Stimulated activated CD4-positive, alpha-beta T cell treated with anti-CD3 and anti-CD28 coated beads, Interleukin-4, amount 100 ng/mL, for 48 hours (primary cell): ENCODE measurements around the gene THEMIS.
A peak's percentile ranks its signal among the peaks of the same experiment; 100 is the strongest.
"Not testable (repeated sequence)": the region's sequence is repeated elsewhere in the genome, so short reads cannot be mapped to it uniquely, and the experiment has no call there.

ENCODE experiments used
- DNase-seq, 2 donors: peaks; one replicate each; pipeline ENCODE4 v3.0.0-alpha.2; 2020; ENCODE audit warnings: low read depth in 2 of 2

THEMIS gene

DNA sequence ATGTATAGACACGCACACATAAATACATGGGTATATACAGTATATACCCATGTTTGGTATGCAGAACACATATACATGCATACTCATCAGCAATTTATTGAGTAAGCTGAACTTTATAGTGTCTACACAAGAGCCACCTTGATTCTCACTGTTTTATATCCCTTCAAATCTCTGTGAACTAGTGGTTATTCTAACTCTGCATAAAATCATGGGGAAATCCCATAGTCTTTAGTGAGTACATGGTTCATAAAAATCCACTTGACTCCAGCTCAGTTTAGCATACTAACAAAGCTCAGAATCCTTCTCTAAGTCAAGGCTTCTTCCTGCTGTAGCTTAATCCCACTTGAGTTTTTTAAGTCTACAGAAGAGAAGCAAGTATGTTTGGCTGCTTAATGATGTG lies 104.1 kb downstream of the THEMIS start:
- no peak for DNase-seq

DNA sequence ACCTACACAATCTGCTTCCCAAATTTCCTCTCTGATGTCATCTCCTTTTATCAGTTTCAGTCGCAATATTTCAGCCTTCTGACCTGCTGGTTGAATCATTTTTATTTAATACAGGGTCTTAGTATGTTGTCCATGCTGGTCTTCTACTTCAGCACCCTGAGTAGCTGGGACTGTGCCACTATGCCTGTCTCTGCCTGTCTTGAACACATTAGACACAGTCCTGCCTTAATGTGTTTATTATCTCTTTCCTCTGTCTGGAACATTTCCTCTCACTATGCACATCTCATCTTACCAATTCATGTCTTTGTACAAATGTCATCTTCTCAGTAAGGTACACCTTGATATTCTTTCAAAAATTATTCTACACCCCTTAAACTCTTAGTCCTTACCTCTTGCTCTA lies 106.5 kb downstream of the THEMIS start:
- no peak for DNase-seq

DNA sequence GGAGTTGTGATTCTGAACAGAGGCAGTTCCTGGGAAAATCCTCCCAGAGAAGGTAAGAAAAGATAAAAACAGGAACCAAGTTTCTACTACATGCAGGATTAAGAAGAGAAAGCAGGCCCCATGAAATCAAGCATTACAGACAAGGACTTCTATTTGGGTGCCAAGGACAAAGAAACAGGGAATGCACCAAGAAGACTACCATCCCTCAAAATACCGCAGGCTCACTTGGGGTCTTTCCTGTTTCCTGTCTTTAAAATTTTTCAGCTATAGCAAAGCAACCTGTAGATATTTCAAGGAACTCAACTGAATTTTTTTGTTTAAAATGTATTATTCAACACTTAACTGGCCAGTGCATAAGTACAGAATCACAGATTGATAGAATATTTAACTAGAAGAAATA lies 107.5 kb downstream of the THEMIS start:
- no peak for DNase-seq

DNA sequence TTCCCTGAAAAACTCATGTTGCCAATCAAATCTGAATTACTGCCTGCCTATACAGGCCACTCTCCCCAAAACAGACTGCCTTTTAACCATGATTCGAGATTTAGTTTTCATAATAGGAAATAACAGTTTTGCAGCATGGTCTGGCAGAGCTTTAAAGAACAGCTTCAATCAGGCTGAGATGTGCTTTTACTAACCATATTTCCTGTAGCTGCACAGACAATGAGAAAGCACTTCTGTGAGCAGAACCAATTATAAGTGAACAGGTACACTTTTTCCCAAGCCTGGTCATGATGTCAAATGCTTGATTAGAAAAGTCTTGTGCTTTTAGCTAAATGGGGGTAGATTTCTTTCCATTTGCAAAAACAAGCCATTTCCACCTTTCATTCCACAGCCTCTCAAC lies 108.2 kb downstream of the THEMIS start:
- no peak for DNase-seq

DNA sequence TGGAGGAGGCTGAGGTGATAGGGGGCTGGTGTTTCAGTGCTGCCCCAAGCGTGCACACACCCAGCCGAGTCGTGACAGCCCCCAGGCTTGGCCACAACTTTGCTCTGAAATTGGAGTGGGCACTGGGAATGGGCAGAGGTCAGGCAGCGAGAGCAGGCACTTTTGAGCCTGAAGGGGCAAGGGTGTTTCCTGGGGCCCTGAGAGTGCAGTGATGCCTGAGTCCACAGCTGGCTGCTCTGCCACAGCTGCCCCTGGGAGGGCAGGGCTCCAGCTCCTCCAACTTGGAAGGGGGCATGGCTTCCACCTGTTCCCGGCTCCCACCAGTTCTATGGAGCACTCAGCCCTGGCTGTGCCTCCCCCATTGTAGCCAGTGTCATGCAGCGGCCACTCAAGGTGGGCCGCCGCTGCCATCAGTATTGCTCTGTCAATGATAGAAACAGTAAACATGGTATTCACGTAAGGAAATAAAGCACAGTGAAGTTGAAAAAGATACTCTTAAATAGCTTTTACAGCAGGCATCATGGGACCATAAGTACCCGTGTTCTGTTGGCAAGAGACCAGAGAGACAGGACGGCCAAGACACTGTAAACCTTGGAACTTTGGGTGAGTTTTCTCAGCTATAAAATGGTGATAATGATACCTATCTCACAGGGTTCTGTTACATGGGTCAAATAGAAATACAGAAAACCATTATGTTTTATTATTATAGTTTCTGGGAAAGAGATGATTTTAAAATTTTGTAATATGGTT lies 108.9 kb downstream of the THEMIS start:
- DNase-seq, result no peak

DNA sequence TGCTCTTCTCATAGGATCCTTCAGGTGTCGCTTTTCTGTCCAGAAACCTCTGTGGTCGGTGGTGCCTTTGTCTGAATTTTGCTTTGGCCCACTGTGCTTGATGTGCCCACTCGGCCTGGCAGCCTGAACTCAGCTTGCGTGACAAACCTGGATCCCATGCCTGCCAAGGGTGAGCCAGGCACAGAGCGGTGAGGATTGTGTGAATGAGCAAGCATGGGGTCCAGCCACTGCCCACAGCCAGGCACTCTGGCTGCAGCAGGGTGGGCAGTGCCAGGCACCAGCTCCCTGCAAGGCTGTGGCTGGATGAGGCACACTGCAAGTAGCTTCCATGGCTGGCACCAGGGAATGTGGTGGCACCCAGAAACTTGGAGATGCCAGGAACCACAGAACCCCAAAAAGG lies 110.3 kb downstream of the THEMIS start:
- no peak for DNase-seq

DNA sequence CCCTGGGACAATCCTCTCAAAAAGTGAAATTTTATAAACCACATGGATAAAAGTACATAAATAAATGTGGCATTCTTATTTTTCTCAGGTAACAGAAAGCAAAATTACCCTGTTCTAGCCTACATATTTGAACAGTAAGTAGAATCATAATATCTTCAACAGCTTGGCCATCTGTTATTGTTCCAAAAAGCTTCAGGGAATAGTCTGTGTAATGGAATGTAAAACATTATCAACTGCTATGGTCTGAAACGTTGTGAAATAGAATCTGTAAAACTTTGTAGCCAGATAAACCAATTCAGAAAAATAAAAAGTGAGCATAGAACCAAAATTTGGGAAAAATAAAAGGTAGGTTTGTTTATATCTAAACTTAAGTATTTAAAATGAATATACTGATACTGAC lies 114.7 kb downstream of the THEMIS start:
- no peak for DNase-seq

DNA sequence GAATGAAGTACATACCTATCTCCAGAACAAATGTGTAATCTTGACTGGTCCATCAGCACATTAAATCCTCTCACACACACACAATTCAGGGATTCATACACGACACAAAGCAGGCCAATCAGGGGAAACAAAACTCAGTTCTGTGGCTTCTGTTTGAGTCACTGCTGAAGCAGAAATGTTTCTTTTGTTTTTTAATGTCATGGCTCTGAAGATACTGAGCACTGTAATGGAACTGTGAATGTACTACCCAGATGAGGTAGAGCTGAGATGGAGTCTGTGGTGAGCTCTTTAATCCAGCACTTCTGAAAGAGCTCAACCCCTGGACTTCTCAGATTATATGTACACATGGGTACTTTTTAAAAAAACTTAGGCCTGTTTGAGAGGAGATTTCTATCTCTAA lies 116.4 kb downstream of the THEMIS start:
- DNase-seq, result no peak

DNA sequence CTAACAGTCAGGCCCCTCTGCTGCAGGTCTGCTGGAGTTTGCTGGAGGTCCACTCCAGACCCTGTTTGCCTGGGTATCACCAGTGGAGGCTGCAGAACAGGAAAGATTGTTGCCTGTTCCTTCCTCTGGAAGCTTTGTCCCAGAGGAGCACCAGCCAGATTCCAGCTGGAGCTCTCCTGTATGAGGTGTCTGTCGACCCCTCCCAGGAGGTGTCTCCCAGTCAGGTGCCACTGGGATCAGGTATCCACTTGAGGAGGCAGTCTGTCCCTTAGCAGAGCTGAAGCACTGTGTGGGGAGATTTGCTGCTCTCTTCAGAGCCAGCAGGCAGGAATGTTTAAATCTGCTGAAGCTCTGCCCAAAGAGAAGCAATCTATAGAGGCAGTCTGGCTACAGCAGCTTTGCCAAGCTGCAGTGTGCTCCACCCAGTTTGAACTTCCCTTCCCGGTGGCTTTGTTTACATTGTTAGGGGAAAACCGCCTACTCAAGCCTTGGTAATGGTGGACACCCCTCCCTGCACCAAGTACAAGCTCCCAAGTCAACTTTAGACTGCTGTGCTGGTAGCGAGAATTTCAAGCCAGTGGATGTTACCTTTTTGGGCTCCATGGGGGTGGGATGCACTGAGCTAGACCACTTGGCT lies 119.1 kb downstream of the THEMIS start:
- not testable (repeated sequence) for DNase-seq

DNA sequence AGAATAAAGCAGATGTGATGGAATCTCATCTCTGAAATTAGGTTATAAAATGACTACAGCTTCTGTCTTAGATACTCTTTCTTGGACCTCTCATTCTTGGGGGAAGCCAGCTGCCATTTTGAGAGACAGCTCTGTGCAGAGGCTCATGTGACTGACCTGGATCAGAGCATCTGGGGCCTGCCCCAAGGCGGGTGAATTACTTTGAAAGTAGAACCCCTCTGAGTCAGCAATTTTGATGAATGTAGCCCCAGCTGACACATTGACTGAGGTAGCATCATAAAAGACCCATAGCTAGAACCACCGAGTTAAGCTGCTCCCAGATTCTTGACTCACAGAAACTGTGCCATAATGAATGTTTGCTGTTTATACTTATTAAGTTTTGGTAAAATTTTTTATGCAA lies 124.5 kb downstream of the THEMIS start:
- no peak for DNase-seq

DNA sequence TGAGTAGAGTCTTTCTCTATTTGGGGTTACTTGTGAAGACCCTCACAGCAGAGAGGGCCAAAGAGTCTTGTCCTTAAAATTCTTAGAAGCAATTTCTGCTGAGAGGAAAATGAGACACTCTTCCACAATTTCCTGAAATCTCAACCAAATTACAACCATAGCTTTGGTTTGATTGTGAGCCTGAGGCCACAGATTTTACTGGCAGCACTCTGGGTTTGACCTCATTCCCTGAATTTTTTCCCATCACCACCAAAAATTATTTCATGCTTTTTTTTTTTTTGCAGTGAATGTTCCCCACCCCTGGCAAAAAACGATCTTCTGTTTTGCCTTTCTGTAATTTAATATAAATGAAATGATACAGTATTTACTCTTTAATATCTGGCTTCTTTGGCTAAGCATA lies 125.5 kb downstream of the THEMIS start:
- DNase-seq, result no peak

DNA sequence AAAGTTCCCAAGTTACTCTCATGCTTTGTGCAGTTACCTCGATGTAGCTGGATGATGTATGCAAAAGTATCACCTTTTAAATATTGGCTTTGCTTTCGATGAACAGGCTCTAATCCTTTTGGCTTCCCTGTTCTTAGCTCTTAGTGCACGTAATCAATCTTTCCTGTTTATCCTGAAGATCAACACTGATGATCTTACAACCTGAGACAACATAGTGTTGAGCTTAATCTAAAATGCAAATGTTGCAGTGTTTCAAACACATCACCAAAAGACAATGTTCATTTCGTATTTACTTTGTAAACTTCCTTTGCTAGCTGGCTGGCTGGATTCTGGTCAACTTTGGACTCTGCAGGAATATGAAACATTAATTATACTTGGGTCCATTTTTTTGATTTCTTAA lies 132.1 kb downstream of the THEMIS start:
- no peak for DNase-seq

DNA sequence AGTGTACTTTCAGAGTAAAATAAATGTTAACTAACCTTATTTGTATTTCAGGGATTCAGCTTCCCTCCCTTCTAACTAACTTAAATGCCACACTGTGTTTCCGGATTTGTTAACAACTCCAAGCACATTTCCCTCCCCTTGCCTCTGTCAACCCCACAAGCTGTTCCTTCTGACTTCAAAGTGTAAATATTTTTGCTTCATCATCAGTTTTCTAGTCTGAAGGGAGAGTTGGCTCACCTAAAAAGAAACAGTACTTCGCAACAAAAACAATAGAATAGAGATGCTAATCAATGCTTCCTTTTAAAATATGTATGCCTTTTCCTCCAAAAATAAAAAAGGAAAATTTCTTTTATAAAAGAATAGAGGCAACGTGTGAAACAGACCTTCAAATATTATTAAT lies 132.6 kb downstream of the THEMIS start:
- no peak for DNase-seq

DNA sequence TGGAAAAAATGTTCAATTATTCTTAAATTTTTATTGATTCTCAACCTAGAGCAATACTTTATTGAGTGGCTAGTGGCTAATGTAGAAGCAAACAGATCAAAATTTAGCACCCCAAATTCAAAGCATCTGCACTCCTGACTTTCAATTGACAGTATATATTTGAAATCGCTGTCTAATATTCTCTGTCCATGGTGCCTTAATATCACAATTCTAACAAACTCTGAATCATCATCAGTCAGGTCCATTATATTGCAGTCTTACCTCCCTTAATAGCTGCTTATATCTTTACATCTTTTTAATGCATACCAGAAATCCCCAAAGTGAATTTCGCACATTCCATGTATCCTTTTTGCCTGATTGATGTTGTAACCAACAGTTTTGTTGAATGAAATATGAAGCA lies 134.9 kb downstream of the THEMIS start:
- DNase-seq, result no peak

DNA sequence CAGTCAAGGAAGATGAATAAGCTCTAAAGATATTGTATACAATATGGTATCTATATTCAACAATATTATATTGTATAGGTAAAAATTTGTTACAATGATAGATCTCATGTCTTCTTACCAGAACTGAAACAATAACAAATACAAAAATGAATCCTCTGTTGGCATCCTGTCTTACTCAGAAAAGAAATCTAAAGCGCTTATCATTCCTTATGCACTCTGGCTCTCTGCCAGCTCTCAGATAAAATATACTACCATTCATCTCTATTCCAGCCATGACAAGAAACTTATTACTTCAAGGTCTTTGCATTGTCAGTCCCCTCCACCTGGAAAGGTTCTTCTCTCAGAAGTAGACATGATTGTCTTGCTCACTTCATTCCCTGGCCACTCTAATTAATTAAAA lies 138.6 kb downstream of the THEMIS start:
- no peak for DNase-seq

DNA sequence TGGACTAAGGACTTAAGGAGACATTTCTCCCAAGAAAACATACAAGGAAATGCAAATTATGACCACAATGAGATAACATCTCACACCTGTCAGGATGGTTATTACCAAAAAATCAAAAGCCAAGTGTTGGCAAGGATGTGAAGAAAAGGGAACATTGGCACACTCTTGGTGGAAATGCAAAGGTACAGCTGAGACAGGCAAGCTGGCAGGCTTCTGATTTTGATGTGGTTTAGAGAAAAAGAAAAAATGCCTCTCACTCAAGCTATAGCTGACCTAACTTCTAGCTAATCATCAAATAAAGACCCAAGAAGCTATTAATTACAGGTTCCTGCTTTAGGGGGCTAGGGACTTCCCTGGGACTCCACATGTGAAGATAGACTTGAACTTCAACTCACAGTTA lies 139.8 kb downstream of the THEMIS start:
- DNase-seq, result no peak

DNA sequence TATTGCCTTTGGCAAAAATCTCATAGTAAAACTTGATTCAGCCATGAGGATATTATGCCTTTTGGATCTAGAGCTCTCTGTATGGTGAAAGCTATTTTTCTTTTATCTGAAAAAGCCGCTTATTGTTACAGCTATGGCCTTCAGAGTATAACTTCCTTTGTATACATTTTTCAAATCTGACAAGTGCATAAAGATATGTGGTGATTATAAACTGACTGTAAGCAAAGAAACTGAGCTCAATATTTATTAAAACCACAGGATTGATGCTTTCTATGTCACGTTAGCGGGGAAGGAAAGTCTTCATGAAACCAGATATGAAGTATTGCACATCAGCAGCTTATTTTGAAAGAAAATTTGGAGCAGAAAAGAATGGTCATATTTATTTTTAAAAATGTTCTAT lies 151.8 kb downstream of the THEMIS start:
- no peak for DNase-seq

DNA sequence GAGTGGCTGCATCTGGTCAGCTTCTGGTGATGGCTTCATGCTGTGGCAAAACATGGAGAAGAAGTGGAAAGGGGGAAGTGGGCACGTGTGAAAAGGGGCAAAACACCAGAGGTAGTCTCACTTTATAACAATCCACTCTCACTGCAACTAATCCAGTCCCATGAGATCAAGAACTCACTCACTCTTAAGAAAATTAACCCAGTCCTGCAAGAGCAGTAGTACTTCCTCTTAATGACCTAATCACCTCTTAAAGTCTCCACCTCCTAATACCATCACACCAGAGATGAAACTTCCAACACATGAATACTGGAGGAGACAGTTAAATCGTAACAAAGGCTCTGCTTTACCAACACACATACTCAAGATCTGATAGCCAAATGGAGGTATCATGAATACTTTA lies 152.6 kb downstream of the THEMIS start:
- DNase-seq, result no peak

DNA sequence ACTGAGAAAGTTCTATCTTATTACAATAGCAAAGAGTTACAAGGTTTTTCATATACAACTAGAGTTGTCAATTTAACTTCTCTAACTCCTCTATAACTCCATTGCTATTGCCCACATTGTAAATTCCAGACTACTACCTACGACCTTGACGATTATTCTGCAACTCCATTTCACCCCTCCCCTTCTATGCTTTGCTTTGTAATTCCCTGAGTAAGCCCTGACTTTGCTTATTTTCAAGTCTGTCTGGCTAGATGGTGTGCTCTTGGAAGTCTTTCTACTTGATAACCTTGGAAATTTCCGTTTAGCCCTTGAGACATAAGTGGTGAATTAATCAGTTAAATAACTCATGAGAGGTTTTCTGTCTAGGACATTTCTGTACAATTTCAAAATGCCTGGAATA lies 162.4 kb downstream of the THEMIS start:
- DNase-seq, result no peak

DNA sequence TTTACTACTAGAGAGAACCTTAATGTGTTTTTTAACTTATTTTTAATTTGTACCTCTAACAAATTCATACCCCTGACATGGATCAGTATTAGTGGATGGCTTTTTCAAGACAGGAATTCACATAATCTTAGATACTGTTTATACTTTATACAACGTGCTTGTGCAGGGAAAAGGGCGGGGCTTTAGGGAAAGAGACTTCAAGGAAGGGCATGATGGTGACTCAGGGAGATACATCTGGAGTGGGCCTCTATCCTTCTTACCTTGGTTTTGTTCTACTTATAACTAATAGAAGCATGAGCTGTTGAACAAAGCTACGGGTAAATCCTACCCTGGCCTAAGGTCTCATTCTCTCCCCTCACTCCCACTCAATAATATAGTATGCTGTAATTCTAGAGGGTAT lies 163.1 kb downstream of the THEMIS start:
- DNase-seq, result no peak

DNA sequence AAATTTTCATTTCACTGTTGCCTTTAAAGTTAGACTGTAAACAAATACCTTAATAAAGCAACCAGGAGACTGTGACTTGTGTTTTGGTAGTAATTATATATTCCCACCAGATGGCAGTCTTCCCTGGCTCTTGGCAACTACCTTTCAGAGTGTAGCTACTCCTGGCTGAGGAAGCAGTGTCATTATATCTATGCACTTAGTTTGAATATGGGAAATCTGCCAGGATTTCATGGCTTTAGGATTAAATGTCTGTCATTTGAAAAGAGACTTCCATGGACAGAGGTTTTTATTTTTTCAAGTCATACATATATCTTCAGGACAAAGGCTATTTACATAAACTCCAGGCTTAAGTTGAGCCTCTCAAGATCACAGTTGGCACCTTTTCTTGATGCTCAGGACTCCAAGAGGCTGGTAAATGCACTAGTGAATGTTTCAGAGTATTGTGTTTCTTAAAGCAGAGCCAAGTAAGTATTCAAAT lies 163.8 kb downstream of the THEMIS start:
- peak in 1 of 2 donors; percentile 10 for DNase-seq

DNA sequence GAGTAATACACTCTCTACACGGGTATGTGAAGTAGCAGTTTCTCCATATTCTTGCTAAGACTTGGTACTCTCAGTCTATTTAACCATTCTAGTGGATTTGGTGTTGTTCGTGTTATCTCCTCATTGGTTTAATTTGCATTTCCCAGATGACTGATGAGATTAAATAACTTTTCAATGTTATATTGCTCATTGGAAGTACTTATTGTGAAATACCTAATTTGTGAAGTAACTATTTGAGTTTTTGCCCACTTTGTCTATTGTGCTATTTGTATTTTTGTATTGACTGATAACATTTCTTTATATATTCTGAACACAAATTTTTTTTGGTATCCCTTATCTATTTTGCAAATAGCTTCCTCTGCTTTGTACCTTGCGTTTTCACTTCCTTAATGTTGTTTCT lies 167.9 kb downstream of the THEMIS start:
- no peak for DNase-seq

DNA sequence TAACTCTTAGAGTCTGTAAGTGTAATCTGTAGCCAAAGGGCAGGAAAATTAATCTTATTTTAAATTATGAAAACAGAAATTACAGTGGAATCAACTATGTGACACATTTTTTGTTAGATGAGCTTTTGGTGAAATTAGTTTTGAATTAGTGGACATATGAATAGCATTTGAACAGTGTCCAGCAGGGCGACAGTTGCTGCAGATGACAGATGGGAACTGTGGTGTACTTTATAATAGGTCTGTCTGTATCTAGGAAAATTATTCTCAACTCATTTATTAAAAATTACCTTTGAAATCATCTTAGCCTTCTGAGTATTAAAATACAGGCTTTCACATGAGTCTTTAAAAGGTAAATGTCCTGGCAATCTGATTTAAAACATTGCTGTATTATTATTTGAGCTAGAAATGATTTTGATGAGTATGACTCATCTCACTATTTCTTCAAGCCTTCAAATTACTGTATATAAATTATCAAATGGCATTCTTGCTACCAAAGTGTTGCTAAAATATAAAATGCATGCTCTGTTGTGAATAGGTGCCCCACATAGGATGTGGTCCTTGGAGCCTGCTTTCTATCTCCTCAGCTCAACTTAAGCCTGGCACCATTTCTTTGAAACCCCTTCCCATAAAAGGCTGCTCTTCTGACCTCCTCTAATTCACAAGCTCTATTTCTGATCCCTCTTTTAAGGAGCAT lies 173.5 kb downstream of the THEMIS start:
- no peak for DNase-seq
